PC-3 (cell line): ENCODE data around the gene BCKDHA. TPM values are rescaled to one million over a fixed set of nuclear protein-coding genes. Genes with fewer than 3 reads are reported as not detected.
A peak's percentile ranks its signal among the peaks of the same experiment; 100 is the strongest.

Experiments used
- ATAC-seq: fragments of 200-7000 bp; cut with Tn5 transposase; 2 replicates; pipeline ENCODE4 v1.9.1; 2020; ENCODE audit warnings: mild to moderate bottlenecking, moderate library complexity
- BruUV-seq: library from RNA; stranded (reverse); fragments of 400-500 nt; replicated peaks from 2 replicates; lab custom pipeline; 2021; lab: Mats Ljungman, UMichigan
- CTCF ChIA-PET: fragments of 300-600 bp; sonication (Branson Sonifier 250); formaldehyde crosslinking; loops from one replicate; lab custom pipeline; 2022; ENCODE audit warnings: antibody characterized with exemption; lab: Charles Lee
- POLR2A ChIA-PET: fragments of 300-600 bp; sonication (Branson Sonifier 250); formaldehyde crosslinking; loops from one replicate; lab custom pipeline; 2022; ENCODE audit warnings: antibody characterized with exemption; ENCODE audit not compliant: unreplicated experiment; lab: Charles Lee
- DNase-seq: peaks from one replicate; pipeline ENCODE4 v3.0.0-alpha.2; 2015
- H2AFZ ChIP-seq: fragments of 300-600 bp; sonication (generic); 2 replicates; pipeline ENCODE4 v1.6.0; 2016; ENCODE audit warnings: antibody characterized with exemption, low read length
- H3F3A ChIP-seq: fragments of 300-600 bp; sonication (generic); one replicate; pipeline ENCODE4 v1.6.0; 2017; ENCODE audit warnings: antibody characterized with exemption, low read length, control low read depth, mild to moderate bottlenecking; ENCODE audit not compliant: unreplicated experiment
- H3K27ac ChIP-seq: fragments of 300-600 bp; sonication (generic); 2 replicates; pipeline ENCODE4 v1.5.1; 2016; ENCODE audit warnings: mild to moderate bottlenecking, low read length
- H3K27me3 ChIP-seq: fragments of 300-600 bp; sonication (generic); 2 replicates; pipeline ENCODE4 v1.6.1; 2016; ENCODE audit warnings: low read length, mixed read lengths
- H3K36me3 ChIP-seq: fragments of 300-600 bp; sonication (generic); 2 replicates; pipeline ENCODE4 v1.6.1; 2016; ENCODE audit warnings: low read depth, mixed run types, low read length, mixed read lengths
- H3K4me1 ChIP-seq: fragments of 300-600 bp; sonication (generic); 2 replicates; pipeline ENCODE4 v1.5.1; 2016; ENCODE audit warnings: low read length; ENCODE audit not compliant: insufficient read depth
- H3K4me2 ChIP-seq: fragments of 300-600 bp; sonication (generic); 2 replicates; pipeline ENCODE4 v1.6.0; 2016; ENCODE audit warnings: low read length
- H3K4me3 ChIP-seq: fragments of 300-600 bp; sonication (generic); 2 replicates; pipeline ENCODE4 v1.5.1; 2016; ENCODE audit warnings: mild to moderate bottlenecking, low read length, mixed read lengths
- H3K79me2 ChIP-seq: fragments of 300-600 bp; sonication (generic); 2 replicates; pipeline ENCODE4 v1.6.1; 2017; ENCODE audit warnings: low read length, mixed read lengths
- H3K9ac ChIP-seq: fragments of 300-600 bp; sonication (generic); 2 replicates; pipeline ENCODE4 v1.6.0; 2016; ENCODE audit warnings: mild to moderate bottlenecking, low read length
- H3K9me2 ChIP-seq: fragments of 300-600 bp; sonication (generic); replicated peaks from 2 replicates; pipeline ENCODE4 v1.6.1; 2016; ENCODE audit warnings: mixed run types, low read length, mixed read lengths
- H3K9me3 ChIP-seq: fragments of 300-600 bp; sonication (generic); 2 replicates; pipeline ENCODE4 v1.6.1; 2016; ENCODE audit warnings: low read length, mixed read lengths
- H4K20me1 ChIP-seq: fragments of 300-600 bp; sonication (generic); 2 replicates; pipeline ENCODE4 v1.6.1; 2016; ENCODE audit warnings: low read length, mixed read lengths
- EZH2 ChIP-seq: fragments of 300-600 bp; sonication (generic); IDR thresholded peaks from one replicate; pipeline ENCODE4 v1.6.1; 2017; ENCODE audit warnings: antibody characterized with exemption, mild to moderate bottlenecking, low read length; ENCODE audit not compliant: unreplicated experiment
- EZH2phosphoT487 ChIP-seq: fragments of 300-600 bp; sonication (generic); IDR thresholded peaks from 2 replicates; pipeline ENCODE4 v1.6.1; 2018; ENCODE audit warnings: mild to moderate bottlenecking, antibody characterized with exemption, low read length, borderline replicate concordance
- intact Hi-C: fragments of 100-400 bp; cut with micrococcal nuclease; formaldehyde crosslinking; loops from 2 replicates; pipeline ENCODE4 v1.9.0; 2023
- total RNA-seq: library from RNA; depleted of rRNA; stranded (reverse); fragments of >200 nt; gene quantifications from 2 replicates; pipeline ENCODE4 v1.2.3, GENCODE V29; 2014
- TF ChIP-seq, protein P1 (sequence below): fragments of 300-600 bp; sonication (generic); conservative IDR thresholded peaks from 2 replicates; pipeline ENCODE4 v1.5.1; 2017; ENCODE audit warnings: antibody characterized with exemption, low read depth, mild to moderate bottlenecking, low read length

Gene BCKDHA
- total RNA-seq, 1 experiment from 2014 or later: 49.2 TPM

DNA sequence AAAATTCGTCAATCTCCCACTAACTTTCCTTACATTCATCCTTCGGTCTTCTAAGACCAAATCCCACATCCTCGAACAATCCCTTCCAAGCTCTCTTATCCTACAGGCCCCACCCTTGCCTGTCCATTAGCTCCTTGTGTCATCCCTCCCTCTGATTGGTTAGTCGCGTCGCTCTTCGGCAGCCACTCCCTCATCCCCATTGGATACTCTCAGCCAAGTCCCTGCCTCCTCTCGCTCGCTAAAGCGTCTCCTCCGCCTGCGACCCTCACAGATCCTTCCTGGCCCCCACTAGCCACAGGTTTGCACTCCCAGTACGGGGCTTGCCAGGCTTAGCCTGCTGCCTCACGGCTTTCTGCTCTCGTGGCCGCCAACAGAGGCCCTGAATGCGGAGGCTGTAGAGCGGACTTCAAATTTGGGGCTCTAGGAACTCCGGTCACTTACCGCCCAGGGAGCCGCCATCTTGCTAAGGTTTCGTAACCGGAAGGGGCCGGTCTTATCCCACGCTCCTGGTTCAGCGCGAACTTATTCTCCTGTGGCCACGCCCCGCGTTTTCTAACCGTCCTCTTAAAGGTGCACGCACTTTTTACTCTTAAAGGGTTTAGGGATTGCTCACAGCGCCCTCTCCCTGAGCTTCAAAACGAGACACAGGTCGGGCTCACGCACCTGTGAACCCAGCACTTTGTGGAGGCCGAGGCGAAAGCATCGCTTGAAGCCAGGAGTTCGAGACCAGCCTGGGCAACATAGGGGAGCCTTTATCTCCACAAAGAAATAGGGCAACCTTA, 42.0 kb downstream of the BCKDHA start, which contains the start of gene DMAC2:
TSS of gene DMAC2 (minus strand) at position 472 of the 782 bp plus-strand sequence. CDS start at position 459, 13 bp downstream.
- TF ChIP-seq EZH2: no peak
- no peak for TF ChIP-seq EZH2phosphoT487
- TF ChIP-seq, protein P1, sequence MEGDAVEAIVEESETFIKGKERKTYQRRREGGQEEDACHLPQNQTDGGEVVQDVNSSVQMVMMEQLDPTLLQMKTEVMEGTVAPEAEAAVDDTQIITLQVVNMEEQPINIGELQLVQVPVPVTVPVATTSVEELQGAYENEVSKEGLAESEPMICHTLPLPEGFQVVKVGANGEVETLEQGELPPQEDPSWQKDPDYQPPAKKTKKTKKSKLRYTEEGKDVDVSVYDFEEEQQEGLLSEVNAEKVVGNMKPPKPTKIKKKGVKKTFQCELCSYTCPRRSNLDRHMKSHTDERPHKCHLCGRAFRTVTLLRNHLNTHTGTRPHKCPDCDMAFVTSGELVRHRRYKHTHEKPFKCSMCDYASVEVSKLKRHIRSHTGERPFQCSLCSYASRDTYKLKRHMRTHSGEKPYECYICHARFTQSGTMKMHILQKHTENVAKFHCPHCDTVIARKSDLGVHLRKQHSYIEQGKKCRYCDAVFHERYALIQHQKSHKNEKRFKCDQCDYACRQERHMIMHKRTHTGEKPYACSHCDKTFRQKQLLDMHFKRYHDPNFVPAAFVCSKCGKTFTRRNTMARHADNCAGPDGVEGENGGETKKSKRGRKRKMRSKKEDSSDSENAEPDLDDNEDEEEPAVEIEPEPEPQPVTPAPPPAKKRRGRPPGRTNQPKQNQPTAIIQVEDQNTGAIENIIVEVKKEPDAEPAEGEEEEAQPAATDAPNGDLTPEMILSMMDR: peak; percentile 65
- Histone ChIP-seq H3K4me2 (peak within 1 kb of the TSS; percentile 97), H4K20me1 (no peaks in the 10 kb centered on the region), H3K9me3 (no peaks in the 10 kb centered on the region), H3K4me1 (peaks cover 6% of the 10 kb centered on the region; the same call in 1 of the 2 replicates), H3K4me3 (peak within 1 kb of the TSS; percentile 99), H3K36me3 (no peaks in the 10 kb centered on the region), H3K9me2 (no peaks in the 10 kb centered on the region), H3F3A (no peaks in the 10 kb centered on the region), H3K27ac (peak within 1 kb of the TSS; percentile 72), H2AFZ (peak within 1 kb of the TSS; percentile 95), H3K27me3 (no peaks in the 10 kb centered on the region), H3K79me2 (peaks cover 9% of the 10 kb centered on the region; the same call in 1 of the 2 replicates), H3K9ac (peak within 1 kb of the TSS; percentile 89)
- ATAC-seq (peak; percentile 99), DNase-seq (peak; percentile 97)
- BruUV-seq: TSS peak; percentile 85
- intact Hi-C loops: no loop called here
- ChIA-PET POLR2A (interaction anchor here (0.6 kb wide), 2 partner anchors 119 to 194 kb away, joined by 3 read pairs; no protein-coding TSS in a partner anchor), CTCF (interaction anchor here (0.9 to 1.0 kb wide), 2 partner anchors 9 to 124 kb away, joined by 3 to 15 read pairs; no protein-coding TSS in a partner anchor)

DNA sequence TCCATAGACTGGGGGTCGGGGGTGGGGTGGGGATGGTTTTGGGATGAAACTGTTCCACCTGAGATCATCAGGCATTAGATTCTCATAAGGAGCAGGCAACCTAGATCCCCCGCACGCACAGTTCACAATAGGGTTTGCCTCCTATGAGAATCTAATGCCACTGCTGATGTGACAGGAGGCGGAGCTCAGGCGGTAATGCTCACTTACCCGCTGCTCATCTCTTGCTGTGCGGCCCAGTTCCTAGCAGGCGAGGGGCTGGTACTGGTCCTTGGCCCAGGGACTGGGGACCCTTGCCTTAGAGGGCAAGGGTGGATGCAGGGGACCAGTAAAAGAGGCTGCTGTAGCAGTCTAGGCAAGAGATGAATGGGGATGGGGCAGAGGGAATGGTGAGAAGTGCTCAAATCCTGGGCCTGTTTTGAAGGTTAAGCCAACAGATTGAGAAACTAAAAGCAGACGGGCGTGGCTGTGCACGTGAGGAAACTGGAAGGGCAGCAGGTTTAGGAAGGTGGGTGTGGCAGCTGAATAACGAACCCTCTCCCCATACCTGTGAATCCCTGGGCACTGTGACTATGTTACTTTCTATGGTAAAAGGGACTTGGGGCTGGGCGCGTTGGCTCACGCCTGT, 43.8 kb downstream of the BCKDHA start:
- DNase-seq: no peak
- peaks cover 6% of the 10 kb centered on the region; the same call in 1 of the 2 replicates for H3K4me1 ChIP-seq
- H3K79me2 ChIP-seq: peaks cover 9% of the 10 kb centered on the region; the same call in 1 of the 2 replicates
- POLR2A ChIA-PET: no interaction called here
- no peaks in the 10 kb centered on the region for H3K9me2 ChIP-seq
- H3K36me3 ChIP-seq: no peaks in the 10 kb centered on the region
- no peaks in the 10 kb centered on the region for H3K27me3 ChIP-seq
- no peak for ATAC-seq
- no peaks in the 10 kb centered on the region for H3F3A ChIP-seq
- intact Hi-C loops: no loop called here
- H3K9me3 ChIP-seq: no peaks in the 10 kb centered on the region
- no peak overlapping the region for H3K4me2 ChIP-seq
- CTCF ChIA-PET: no interaction called here
- no peak overlapping the region for H3K27ac ChIP-seq
- H2AFZ ChIP-seq: no peak overlapping the region
- H3K9ac ChIP-seq: no peak overlapping the region
- H4K20me1 ChIP-seq: no peaks in the 10 kb centered on the region
- TF ChIP-seq EZH2: no peak
- no peak for TF ChIP-seq EZH2phosphoT487
- TF ChIP-seq, protein P1: no peak
- no TSS peak for BruUV-seq
- no peak overlapping the region for H3K4me3 ChIP-seq
